Activated naive CD8-positive, alpha-beta T cell treated with anti-CD3 and anti-CD28 coated beads, Interleukin-2, amount 10 ng/mL, durations not matched to agents 7 days and 5 days (primary cell): ENCODE measurements around the gene KRT38. TPM values are rescaled to one million over a fixed set of nuclear protein-coding genes. Genes with fewer than 3 reads are reported as not detected.

Experiments
- ATAC-seq: fragments of 150-1000 bp; cut with Tn5 transposase; one replicate; pipeline ENCODE4 v1.10.0; 2021; ENCODE audit warnings: low read depth, moderate library complexity
- POLR2A ChIA-PET: fragments of 350-600 bp; sonication (Branson Sonifier 250); formaldehyde crosslinking; loops from one replicate; lab custom pipeline; 2021; ENCODE audit warnings: antibody characterized with exemption; lab: Charles Lee
- DNase-seq: peaks from one replicate; pipeline ENCODE4 v3.0.0; 2021
- H3K27ac Mint-ChIP-seq: one replicate; pipeline ENCODE4 v1.8.0; 2022; ENCODE audit warnings: mild to moderate bottlenecking, mixed read lengths
- H3K27me3 Mint-ChIP-seq: one replicate; pipeline ENCODE4 v1.8.0; 2022; ENCODE audit warnings: mild to moderate bottlenecking, moderate library complexity, mixed read lengths
- H3K36me3 Mint-ChIP-seq: one replicate; pipeline ENCODE4 v1.8.0; 2021; ENCODE audit warnings: mild to moderate bottlenecking, mixed read lengths
- H3K4me1 Mint-ChIP-seq: one replicate; pipeline ENCODE4 v1.8.0; 2021; ENCODE audit warnings: mixed read lengths
- H3K4me3 Mint-ChIP-seq: one replicate; pipeline ENCODE4 v1.8.0; 2022; ENCODE audit warnings: mild to moderate bottlenecking, moderate library complexity, mixed read lengths
- H3K9me3 Mint-ChIP-seq: one replicate; pipeline ENCODE4 v1.8.0; 2021; ENCODE audit warnings: mixed read lengths
- total RNA-seq, 2 experiments: library from RNA; stranded (reverse); gene quantifications; one replicate each; pipeline ENCODE4 v1.2.3, GENCODE V29; 2021

The KRT38 gene
- total RNA-seq, 2 experiments from 2014 or later = not detected

- Mint-ChIP-seq H3K27ac (no peak overlapping the region), H3K36me3 (no peaks in the 10 kb centered on the region), H3K4me3 (no peak overlapping the region), H3K9me3 (no peaks in the 10 kb centered on the region), H3K4me1 (no peaks in the 10 kb centered on the region), H3K27me3 (peaks cover 10% of the 10 kb centered on the region)
- DNase-seq (no peak), ATAC-seq (no peak)
- POLR2A ChIA-PET = no interaction called here
These were observed 34.6 kb upstream of the KRT38 start for GRCh38 chr17:41475421-41475820.

- Mint-ChIP-seq H3K36me3 (no peaks in the 10 kb centered on the region), H3K4me1 (no peaks in the 10 kb centered on the region), H3K27me3 (peaks cover 10% of the 10 kb centered on the region), H3K9me3 (no peaks in the 10 kb centered on the region), H3K27ac (no peak overlapping the region), H3K4me3 (no peak overlapping the region)
- ATAC-seq (no peak), DNase-seq (no peak)
- POLR2A ChIA-PET = no interaction called here
These were observed 34.1 kb upstream of the KRT38 start for GRCh38 chr17:41474863-41475262.

DNA sequence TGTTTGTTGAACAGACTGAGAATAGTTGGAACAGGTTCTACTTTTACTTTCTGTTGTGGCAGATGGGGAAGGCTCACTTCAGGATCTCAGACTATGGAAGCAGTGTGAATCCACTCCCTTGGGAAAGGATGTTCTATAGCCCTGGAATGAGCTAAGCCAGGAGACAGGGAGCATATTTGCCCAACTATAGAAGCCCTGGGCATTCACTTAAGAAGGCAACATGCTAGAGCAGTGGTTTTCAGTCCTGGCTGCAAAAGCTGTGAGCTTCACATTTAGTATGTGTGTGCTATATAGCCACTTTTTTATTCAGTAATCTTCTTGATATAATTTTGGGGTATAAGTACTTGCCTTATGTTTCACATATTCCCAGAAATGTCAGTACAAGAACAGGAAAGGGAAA, 27.6 kb upstream of the KRT38 start:
- Mint-ChIP-seq H3K4me1 (no peaks in the 10 kb centered on the region), H3K9me3 (peaks cover 2% of the 10 kb centered on the region), H3K27me3 (peaks cover 3% of the 10 kb centered on the region), H3K4me3 (no peak overlapping the region), H3K27ac (no peak overlapping the region), H3K36me3 (no peaks in the 10 kb centered on the region)
- POLR2A ChIA-PET = no interaction called here
- ATAC-seq (no peak), DNase-seq (no peak)

- H3K4me1 Mint-ChIP-seq = no peaks in the 10 kb centered on the region
- H3K4me3 Mint-ChIP-seq = no peak overlapping the region
- H3K27ac Mint-ChIP-seq = no peak overlapping the region
- DNase-seq (no peak), ATAC-seq (no peak)
- peaks cover 3% of the 10 kb centered on the region for H3K27me3 Mint-ChIP-seq
- no peaks in the 10 kb centered on the region for H3K36me3 Mint-ChIP-seq
- POLR2A ChIA-PET = no interaction called here
- H3K9me3 Mint-ChIP-seq = peaks cover 2% of the 10 kb centered on the region
These were observed 26.8 kb upstream of the KRT38 start for GRCh38 chr17:41467561-41467960.

DNA sequence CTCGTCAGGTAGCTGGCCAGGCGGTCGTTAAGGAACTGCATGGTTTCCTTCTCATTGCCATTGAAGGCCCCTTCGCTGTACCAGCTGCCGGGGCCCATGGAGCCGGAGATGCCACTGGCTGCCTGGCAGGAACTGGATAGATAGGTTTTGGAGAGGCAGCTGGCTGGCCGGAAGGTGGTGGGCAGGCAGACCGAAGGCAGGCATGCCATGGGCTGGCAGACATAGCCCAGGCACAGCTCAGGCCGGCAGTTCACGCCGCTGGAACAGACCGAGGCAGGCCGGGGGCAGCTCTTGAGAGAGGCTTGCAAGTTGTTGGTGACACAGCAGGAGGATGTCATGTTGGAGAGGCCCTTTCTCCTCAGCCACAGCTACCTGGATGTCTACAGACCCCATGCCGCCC, 26.2 kb upstream of the KRT38 start, which contains the start of gene KRT32:
Gene KRT32, minus strand, starts transcription at position 399 of the 400 bp plus-strand sequence. Its CDS starts 61 bp downstream, at position 338.
- Mint-ChIP-seq H3K27me3 (peaks cover 1% of the 10 kb centered on the region), H3K27ac (no peak within 1 kb of the TSS), H3K4me1 (no peaks in the 10 kb centered on the region), H3K4me3 (no peak within 1 kb of the TSS), H3K36me3 (no peaks in the 10 kb centered on the region), H3K9me3 (peaks cover 2% of the 10 kb centered on the region)
- DNase-seq (no peak), ATAC-seq (no peak)
- POLR2A ChIA-PET = no interaction called here

DNA sequence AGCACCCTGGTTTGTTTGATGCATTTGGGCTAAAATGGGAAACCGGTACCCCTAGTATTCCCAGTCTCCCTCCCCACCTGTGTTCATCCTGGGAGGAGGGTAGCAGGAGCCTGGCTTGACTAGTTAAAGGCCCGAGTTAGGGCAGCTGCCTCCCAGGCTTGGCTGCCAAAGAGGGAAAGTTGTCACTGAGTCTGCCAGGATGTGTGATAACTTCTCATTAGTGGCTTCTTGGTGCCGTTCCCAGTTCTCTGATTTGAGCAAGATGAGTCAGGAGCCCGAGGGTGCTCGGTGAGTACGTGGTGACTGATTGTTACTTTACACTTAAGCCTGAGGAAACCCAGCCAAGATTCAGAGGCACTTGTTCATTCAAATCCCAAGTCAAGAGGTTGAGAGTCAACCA, 23.9 kb upstream of the KRT38 start:
- H3K4me3 Mint-ChIP-seq = no peak overlapping the region
- POLR2A ChIA-PET = no interaction called here
- no peak overlapping the region for H3K27ac Mint-ChIP-seq
- ATAC-seq (no peak), DNase-seq (no peak)
- peaks cover 2% of the 10 kb centered on the region for H3K27me3 Mint-ChIP-seq
- no peaks in the 10 kb centered on the region for H3K4me1 Mint-ChIP-seq
- no peaks in the 10 kb centered on the region for H3K36me3 Mint-ChIP-seq
- H3K9me3 Mint-ChIP-seq = peaks cover 2% of the 10 kb centered on the region

- H3K27ac Mint-ChIP-seq = no peak overlapping the region
- H3K4me3 Mint-ChIP-seq = no peak overlapping the region
- H3K4me1 Mint-ChIP-seq = no peaks in the 10 kb centered on the region
- POLR2A ChIA-PET = no interaction called here
- DNase-seq (no peak), ATAC-seq (no peak)
- peaks cover 2% of the 10 kb centered on the region for H3K9me3 Mint-ChIP-seq
- H3K27me3 Mint-ChIP-seq = peaks cover 2% of the 10 kb centered on the region
- H3K36me3 Mint-ChIP-seq = no peaks in the 10 kb centered on the region
These were observed 23.4 kb upstream of the KRT38 start for GRCh38 chr17:41464173-41464572.

DNA sequence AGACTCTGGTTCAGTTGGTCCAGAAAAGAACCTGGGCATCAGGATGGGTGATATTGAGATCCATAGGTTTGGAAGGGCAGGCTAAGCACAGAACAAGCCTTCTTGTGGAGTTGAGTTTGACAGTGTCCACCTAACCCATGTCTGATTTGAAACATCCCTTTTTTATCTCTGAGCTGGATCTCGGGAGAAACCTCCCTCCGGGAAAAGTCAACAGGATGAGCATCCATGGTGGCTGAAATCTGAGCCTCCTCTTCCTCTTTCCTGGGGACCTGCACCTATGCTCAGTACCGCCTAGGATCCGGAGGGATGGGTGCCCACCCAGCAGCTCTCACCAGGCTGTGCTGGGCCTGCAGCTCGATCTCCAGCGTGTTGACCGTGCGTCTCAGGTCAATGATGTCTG, 23.0 kb upstream of the KRT38 start:
- DNase-seq = no peak
- Mint-ChIP-seq H3K27me3 (peaks cover 2% of the 10 kb centered on the region), H3K4me1 (no peaks in the 10 kb centered on the region), H3K9me3 (peaks cover 2% of the 10 kb centered on the region), H3K4me3 (no peak overlapping the region), H3K27ac (no peak overlapping the region), H3K36me3 (no peaks in the 10 kb centered on the region)
- no peak for ATAC-seq
- POLR2A ChIA-PET = no interaction called here

DNA sequence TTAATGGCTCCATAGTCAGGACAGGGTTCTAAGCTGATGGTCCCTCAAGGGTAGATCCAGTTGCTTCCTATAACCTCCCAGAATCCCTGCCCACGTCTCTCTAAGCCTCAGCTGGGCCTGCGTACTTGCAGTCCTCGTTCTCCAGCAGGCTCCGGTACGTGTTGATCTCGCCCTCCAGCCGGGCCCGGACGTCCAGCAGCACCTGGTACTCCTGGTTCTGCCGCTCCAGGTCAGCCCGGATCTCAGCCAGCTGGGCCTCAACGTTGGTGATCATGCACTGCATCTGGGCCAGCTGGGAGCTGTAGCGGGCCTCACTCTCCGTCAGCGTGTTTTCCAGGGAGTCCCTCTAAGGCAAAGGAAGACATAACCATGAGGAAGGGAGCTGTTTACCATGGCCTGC, 21.9 kb upstream of the KRT38 start:
- Mint-ChIP-seq H3K27me3 (peaks cover 2% of the 10 kb centered on the region), H3K36me3 (no peaks in the 10 kb centered on the region), H3K4me3 (no peak overlapping the region), H3K27ac (no peak overlapping the region), H3K4me1 (no peaks in the 10 kb centered on the region), H3K9me3 (no peaks in the 10 kb centered on the region)
- POLR2A ChIA-PET = no interaction called here
- DNase-seq (no peak), ATAC-seq (no peak)

DNA sequence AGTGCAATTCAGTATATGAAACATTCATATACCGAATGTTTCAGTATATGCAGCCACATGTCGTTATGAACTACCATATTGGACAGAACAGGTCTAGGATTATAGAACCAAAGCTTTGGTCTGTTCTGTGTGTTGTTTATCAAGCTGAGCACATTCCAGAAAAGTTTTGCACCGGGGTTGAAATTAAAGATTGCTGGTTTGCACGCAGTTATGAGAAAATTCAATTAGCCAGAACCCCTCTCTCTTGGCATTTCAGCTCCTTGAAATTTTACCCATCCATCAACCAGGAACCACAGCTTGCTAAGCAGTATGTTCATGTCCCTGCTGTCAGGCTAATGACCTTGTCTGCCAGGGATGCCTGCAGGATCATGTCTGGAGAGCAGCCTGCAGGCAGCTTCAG, 16.9 kb upstream of the KRT38 start:
- H3K4me1 Mint-ChIP-seq = no peaks in the 10 kb centered on the region
- DNase-seq = no peak
- H3K4me3 Mint-ChIP-seq = no peak overlapping the region
- H3K9me3 Mint-ChIP-seq = no peaks in the 10 kb centered on the region
- POLR2A ChIA-PET = no interaction called here
- no peak overlapping the region for H3K27ac Mint-ChIP-seq
- H3K27me3 Mint-ChIP-seq = peaks cover 2% of the 10 kb centered on the region
- no peak for ATAC-seq
- H3K36me3 Mint-ChIP-seq = no peaks in the 10 kb centered on the region

- peaks cover 5% of the 10 kb centered on the region for H3K27me3 Mint-ChIP-seq
- no peaks in the 10 kb centered on the region for H3K4me1 Mint-ChIP-seq
- POLR2A ChIA-PET = no interaction called here
- no peak overlapping the region for H3K27ac Mint-ChIP-seq
- no peak overlapping the region for H3K4me3 Mint-ChIP-seq
- no peaks in the 10 kb centered on the region for H3K36me3 Mint-ChIP-seq
- ATAC-seq (no peak), DNase-seq (no peak)
- no peaks in the 10 kb centered on the region for H3K9me3 Mint-ChIP-seq
These were observed 15.4 kb upstream of the KRT38 start for GRCh38 chr17:41456204-41456603.

DNA sequence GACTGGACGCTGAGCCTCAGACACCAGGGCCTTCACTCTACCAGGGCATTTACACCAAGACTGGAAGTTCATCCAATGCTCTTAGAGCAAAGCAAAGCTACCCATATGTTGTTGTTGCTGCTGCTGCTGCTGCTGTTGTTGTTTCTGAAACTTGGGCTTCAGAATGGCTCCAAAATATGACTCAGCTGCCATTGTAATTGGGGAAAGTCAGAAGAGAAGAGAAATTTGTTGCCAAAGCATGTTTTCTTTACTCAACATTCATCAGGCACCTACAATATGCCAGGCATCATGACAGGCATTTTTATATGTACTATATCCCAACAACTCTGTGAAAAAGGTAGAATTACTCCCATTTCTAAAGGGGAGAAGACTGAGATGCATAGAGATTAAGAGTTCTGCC, 14.5 kb upstream of the KRT38 start:
- H3K4me1 Mint-ChIP-seq = no peaks in the 10 kb centered on the region

DNA sequence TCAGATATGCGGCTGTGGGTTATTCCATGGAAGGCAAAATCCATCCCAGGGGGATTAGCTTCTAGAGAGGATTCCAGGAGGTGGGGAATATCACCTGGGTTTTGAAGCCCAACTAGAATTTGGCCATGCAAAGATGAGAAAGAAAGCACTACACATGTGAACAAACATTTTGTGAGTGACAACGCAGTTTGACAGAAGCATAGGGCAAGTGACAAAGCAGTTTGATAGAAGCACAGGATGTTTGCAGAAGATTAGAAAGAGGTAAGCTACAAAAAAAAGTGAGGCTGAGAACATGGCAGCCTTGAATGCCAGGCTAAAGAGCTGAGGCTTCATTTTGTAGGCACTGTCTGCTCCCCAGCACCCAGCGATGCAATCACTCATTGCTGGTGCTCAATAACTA, 12.3 kb upstream of the KRT38 start:
- Mint-ChIP-seq H3K4me3 (no peak overlapping the region), H3K36me3 (no peaks in the 10 kb centered on the region), H3K27ac (no peak overlapping the region), H3K4me1 (no peaks in the 10 kb centered on the region), H3K27me3 (peaks cover 6% of the 10 kb centered on the region), H3K9me3 (no peaks in the 10 kb centered on the region)
- DNase-seq (no peak), ATAC-seq (no peak)
- POLR2A ChIA-PET = no interaction called here

More for the DNA sequence above, 14.5 kb upstream of the KRT38 start:
- Mint-ChIP-seq H3K9me3 (no peaks in the 10 kb centered on the region), H3K4me3 (no peak overlapping the region), H3K27me3 (peaks cover 5% of the 10 kb centered on the region), H3K36me3 (no peaks in the 10 kb centered on the region), H3K27ac (no peak overlapping the region)
- ATAC-seq (no peak), DNase-seq (no peak)
- POLR2A ChIA-PET = no interaction called here

- POLR2A ChIA-PET = no interaction called here
- Mint-ChIP-seq H3K4me3 (no peak overlapping the region), H3K9me3 (no peaks in the 10 kb centered on the region), H3K4me1 (no peaks in the 10 kb centered on the region), H3K36me3 (no peaks in the 10 kb centered on the region), H3K27ac (no peak overlapping the region), H3K27me3 (peaks cover 6% of the 10 kb centered on the region)
- ATAC-seq = no peak
- no peak for DNase-seq
These were observed 11.5 kb upstream of the KRT38 start for GRCh38 chr17:41452281-41452680.

DNA sequence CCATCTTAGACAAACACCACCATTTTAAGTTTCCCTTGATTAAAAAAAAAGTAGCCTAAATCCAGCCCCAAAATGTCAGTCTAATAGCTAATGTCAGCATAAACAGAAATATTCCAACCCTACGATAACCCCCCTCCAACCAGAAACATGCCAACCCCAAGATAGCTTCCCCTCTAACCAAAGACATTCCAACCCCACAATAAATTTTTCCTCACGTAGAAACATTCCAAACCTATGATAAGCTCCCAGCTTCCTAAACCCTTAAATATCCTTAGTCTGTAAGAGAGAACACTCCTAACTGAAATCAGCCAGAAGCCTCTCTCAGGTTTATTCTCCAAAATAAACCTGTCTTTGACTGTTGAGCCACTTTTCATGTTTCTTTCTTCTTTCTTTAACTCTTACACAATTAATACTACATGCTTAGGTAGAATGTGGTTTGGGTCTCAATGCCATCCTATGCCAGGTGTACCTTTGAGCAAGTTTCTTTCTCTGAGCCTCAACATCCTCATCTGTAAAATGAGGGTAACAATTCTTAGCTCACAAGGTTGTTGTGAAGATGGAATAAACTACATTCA, 10.5 kb upstream of the KRT38 start:
- POLR2A ChIA-PET = no interaction called here
- Mint-ChIP-seq H3K27me3 (peaks cover 6% of the 10 kb centered on the region), H3K4me3 (no peak overlapping the region), H3K27ac (no peak overlapping the region), H3K36me3 (no peaks in the 10 kb centered on the region), H3K4me1 (no peaks in the 10 kb centered on the region), H3K9me3 (no peaks in the 10 kb centered on the region)
- DNase-seq (no peak), ATAC-seq (no peak)
